ENCODE measurements around the gene KCND2.

DNA sequence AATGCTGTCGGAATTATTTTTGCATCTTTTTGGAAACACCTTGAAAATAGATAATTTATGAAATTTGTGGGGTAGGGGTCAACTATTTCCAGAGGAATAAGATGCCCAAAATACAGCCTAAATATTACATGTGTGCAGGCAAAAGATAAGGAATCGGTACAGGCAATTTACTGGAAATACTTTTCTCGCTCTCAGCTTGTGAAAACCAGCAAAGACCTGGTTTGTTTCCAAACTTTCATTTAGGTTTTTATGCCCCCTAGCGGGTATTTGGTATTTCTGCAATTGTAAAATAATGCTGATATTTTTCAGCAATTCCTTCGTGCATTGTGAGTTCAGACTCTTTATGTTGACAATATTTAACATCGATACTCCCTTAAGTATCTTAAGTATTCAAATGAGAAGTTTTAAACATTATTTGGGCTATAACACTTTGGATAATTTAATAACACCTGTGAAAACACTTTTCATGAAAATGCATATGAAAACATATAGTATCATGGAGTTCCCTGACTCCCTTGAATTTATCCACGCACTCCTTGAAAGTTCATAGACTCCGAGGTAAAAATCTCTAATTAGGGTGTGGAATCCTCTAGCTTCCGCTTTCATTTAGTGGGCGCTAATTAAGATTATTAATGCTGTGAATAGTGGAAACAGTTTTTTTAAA, 452.5 kb downstream of the KCND2 start:
- TF ChIP-seq, protein P1, sequence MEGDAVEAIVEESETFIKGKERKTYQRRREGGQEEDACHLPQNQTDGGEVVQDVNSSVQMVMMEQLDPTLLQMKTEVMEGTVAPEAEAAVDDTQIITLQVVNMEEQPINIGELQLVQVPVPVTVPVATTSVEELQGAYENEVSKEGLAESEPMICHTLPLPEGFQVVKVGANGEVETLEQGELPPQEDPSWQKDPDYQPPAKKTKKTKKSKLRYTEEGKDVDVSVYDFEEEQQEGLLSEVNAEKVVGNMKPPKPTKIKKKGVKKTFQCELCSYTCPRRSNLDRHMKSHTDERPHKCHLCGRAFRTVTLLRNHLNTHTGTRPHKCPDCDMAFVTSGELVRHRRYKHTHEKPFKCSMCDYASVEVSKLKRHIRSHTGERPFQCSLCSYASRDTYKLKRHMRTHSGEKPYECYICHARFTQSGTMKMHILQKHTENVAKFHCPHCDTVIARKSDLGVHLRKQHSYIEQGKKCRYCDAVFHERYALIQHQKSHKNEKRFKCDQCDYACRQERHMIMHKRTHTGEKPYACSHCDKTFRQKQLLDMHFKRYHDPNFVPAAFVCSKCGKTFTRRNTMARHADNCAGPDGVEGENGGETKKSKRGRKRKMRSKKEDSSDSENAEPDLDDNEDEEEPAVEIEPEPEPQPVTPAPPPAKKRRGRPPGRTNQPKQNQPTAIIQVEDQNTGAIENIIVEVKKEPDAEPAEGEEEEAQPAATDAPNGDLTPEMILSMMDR (IDR thresholded peaks at IDR 0.05): peak in 5 of 6 experiments; percentile 11 to 67 (median 40)
- TF ChIP-seq POLR2A (IDR thresholded peaks at IDR 0.05): no peak

Data from thyroid gland (tissue), 4 donors.